Activated CD4-positive, alpha-beta T cell treated with anti-CD3 and anti-CD28 coated beads, Interleukin-2, amount 50 U/mL, for 48 hours (primary cell): ENCODE data around the gene FAM111B.

Experiments used
- DNase-seq, 2 experiments: peaks; one replicate each; pipeline ENCODE4 v3.0.0-alpha.2; 2020

The FAM111B gene

GRCh38 chr11:59158206-59159068 lies 51.4 kb downstream of the FAM111B start:
- DNase-seq, result peak; percentile 57 to 68

DNA sequence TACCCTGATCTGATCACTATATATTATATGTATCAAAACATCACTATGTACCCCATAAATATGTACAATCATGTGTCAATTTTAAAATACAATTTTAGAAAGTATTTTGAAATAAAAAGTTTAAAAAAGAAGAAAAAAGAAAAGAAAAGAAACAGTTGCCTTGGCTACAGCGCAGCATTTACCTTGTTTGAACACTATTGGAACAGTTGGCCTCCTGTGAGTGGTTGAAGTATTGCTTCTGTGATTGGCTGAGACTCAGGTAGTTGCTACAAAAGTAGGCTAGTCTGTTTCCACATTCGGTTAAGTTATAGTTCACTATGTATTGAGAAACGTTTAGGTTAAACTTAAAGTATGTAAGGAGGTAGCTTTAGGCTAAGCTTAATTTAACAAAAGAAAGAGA lies 57.0 kb downstream of the FAM111B start:
- no peak for DNase-seq

DNA sequence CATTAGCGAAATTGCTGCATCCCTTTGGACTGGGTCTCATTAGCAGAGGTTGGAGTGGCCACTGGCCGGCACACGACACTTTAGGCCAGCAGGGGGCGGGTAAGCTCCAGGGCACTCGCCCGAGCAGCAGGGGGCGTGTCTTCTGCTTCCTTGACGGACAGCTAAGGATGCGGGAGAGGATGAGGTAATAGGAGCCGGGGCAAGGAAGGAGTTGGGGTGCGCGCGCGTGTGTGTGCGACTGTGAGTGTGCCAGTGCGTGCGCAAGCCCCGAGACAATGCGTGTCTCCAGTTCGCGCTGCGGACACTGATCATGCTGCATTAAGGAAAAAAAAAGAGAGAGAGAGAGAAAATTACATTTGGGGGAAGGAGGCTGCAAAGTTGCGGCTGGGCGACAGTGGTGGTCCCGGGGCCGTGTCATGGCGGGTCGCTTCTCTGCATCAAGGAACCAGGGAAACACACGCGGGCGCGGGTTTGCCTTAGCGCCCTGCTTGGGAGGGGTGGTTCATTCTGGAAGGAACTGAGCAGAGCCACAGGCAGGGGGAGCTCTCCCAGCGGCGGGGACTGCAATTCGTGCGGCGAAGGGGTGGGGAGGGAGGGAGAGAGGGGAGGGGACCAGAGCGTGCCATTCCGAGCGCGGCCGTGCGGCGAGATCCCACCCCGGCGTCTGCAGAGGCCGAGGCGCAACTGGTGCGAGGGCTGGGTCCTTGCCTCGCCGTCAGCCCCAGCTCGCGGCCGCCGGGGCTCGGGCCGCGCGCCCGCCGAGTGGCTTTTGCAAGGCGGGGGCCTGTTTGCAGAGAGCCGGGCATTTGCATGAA lies 64.7 kb downstream of the FAM111B start, which contains the start of gene DTX4:
TSS of gene DTX4 (plus strand) at position 625 of the 815 bp plus-strand sequence. CDS start 464 bp downstream, outside the sequence.
- peak; percentile 93 to 95 for DNase-seq

DNA sequence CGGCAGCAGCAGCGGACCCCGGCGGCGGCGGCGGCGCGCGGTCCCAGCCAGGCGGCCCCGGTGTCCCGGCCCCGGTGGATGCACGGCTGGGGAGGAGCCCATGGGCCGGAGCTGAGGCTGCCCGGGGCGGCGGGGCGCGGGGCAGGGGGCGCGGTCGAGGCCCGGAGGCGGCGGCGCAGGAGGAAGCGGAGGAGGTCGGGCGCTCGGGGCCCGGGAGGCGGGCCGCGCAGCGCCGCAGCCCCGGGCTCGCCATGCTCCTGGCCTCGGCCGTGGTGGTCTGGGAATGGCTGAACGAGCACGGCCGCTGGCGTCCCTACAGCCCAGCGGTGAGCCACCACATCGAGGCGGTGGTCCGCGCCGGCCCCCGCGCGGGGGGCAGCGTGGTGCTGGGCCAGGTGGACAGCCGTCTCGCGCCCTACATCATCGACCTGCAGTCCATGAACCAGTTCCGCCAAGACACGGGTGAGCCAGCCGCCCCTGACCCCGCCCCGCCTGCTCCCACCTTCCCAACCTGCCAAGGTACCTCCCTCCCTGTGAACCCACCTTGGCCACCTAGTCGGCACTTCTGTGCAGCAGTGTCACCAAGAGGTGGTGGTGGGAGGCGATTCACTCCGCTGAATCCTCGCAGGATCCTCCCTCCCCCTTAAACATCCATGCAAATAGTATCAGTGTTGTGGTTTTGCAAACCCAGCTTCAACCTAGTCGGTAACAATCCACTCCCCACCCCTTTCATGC lies 65.5 kb downstream of the FAM111B start:
- DNase-seq, result peak in 1 of 2 experiments; percentile 21

- DNase-seq, result no peak
Observed at GRCh38 chr11:59173080-59173963, 66.3 kb downstream of the FAM111B start.

DNA sequence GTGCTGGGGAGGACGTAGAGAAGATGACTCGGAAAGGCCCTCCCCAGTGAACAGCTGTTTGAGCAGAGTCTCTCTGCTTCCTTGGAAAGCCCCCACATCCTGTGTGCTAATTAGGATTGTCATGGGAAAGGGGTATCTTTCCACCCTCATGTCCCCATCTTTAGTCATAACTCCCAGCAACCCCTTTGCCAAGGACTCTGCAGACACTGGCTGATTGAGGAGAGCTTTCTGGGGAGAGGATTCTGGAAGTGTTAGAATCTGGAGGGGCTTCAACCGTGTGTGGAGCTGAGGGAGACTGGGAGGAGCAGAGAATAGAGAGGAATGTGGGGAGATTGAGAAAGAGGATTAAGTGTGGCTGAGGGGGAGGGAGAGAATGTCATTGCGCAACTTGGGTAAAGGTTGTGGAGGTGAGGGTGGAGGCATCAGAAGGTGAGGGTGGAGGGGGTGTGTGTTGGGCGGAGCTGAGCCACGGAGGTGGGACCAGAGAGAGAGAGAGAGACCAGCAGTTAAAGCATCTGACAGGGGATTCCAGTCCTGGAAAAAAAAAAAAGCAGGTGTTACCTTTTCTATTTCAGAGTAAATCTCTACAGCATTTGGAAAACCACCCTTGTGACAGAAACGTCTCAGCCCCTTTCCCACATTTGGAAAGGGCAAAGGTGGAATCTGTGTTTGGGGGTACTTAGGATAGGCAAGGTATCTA lies 67.1 kb downstream of the FAM111B start:
- no peak for DNase-seq

GRCh38 chr11:59174664-59175033 lies 67.6 kb downstream of the FAM111B start:
- DNase-seq, result no peak

- no peak for DNase-seq
Observed at GRCh38 chr11:59175091-59175501, 68.1 kb downstream of the FAM111B start.

DNA sequence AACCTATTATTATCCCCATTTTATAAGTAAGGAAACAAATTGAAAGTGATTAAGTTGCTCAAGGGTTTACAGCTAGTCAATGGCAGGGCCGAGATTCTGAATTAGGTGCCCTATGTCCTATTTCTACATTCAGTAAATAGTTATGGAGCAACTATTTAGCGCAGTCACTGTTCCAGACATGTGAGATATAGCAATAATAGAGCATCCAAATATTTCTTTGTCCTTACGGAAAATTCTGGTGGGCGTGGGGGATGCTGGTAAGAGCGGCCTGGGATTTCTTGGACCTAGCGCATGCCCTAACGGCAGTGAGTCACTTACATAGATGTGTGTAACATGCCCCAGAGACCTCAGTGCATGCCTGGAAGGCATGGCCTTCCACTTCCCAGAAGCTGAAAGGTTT lies 69.3 kb downstream of the FAM111B start:
- no peak for DNase-seq
